Colonic mucosa (tissue), 4 donors: ENCODE measurements around the gene USP31. TPM values are rescaled to one million over a fixed set of nuclear protein-coding genes. Genes with fewer than 3 reads are reported as not detected.

Experiments used
- DNase-seq: peaks from one replicate; pipeline ENCODE4 v3.0.0-alpha.2; 2020
- H3K27ac ChIP-seq: fragments of 200-600 bp; one replicate; pipeline ENCODE4 v1.8.0; 2021
- H3K27me3 ChIP-seq: fragments of 200-600 bp; one replicate; pipeline ENCODE4 v1.8.0; 2021
- H3K36me3 ChIP-seq: fragments of 200-600 bp; one replicate; pipeline ENCODE4 v1.8.0; 2021
- H3K4me1 ChIP-seq: fragments of 200-600 bp; one replicate; pipeline ENCODE4 v1.8.0; 2021; ENCODE audit warnings: mild to moderate bottlenecking
- H3K4me3 ChIP-seq: fragments of 200-600 bp; one replicate; pipeline ENCODE4 v1.8.0; 2021
- H3K9ac ChIP-seq, 2 donors: one replicate each; pipeline ENCODE4 v1.7.0; 2013; ENCODE audit warnings: control low read depth in 2 of 2, low read depth in 2 of 2, low read length in 2 of 2
- H3K9me3 ChIP-seq: fragments of 200-600 bp; one replicate; pipeline ENCODE4 v1.8.0; 2021
- intact Hi-C: fragments of 100-400 bp; cut with DNase I; formaldehyde crosslinking; loops from one replicate; pipeline ENCODE4 v1.14.1; 2022
- total RNA-seq, 2 donors: library from RNA; stranded (reverse); fragmentation: NEBNext Ultra II Directional in 1 of 2; extraction: Animal tissue kit (Norgen Biotek cat#: 25700) in 1 of 2; gene quantifications; one replicate each; pipeline ENCODE4 v1.2.1, GENCODE V29; 2021
- TF ChIP-seq, protein P1 (sequence below): fragments of 200-600 bp; IDR thresholded peaks from one replicate; pipeline ENCODE4 v1.8.0; 2022; ENCODE audit warnings: antibody characterized with exemption, mild to moderate bottlenecking
- donor health status: healthy.
- donor health status: DM: no; HTN: no; CAD: no.
- donor health status: DM: no; HTN: no; CAD: no.

The USP31 gene
- total RNA-seq, 2 donors from 2014 or later = 5.9 to 9.8 TPM

GRCh38 chr16:23149993-23150364, 727 bp upstream of the USP31 start:
- H3K9me3 ChIP-seq = no peaks in the 10 kb centered on the region
- H3K27me3 ChIP-seq = no peaks in the 10 kb centered on the region
- TF ChIP-seq, protein P1, sequence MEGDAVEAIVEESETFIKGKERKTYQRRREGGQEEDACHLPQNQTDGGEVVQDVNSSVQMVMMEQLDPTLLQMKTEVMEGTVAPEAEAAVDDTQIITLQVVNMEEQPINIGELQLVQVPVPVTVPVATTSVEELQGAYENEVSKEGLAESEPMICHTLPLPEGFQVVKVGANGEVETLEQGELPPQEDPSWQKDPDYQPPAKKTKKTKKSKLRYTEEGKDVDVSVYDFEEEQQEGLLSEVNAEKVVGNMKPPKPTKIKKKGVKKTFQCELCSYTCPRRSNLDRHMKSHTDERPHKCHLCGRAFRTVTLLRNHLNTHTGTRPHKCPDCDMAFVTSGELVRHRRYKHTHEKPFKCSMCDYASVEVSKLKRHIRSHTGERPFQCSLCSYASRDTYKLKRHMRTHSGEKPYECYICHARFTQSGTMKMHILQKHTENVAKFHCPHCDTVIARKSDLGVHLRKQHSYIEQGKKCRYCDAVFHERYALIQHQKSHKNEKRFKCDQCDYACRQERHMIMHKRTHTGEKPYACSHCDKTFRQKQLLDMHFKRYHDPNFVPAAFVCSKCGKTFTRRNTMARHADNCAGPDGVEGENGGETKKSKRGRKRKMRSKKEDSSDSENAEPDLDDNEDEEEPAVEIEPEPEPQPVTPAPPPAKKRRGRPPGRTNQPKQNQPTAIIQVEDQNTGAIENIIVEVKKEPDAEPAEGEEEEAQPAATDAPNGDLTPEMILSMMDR = no peak
- no peak for DNase-seq
- H3K4me1 ChIP-seq = peaks cover 4% of the 10 kb centered on the region
- peak overlapping the region; percentile 55 for H3K4me3 ChIP-seq
- H3K36me3 ChIP-seq = no peaks in the 10 kb centered on the region
- H3K9ac ChIP-seq = no peak overlapping the region
- intact Hi-C loops = no loop called here
- peak overlapping the region; percentile 10 for H3K27ac ChIP-seq

DNA sequence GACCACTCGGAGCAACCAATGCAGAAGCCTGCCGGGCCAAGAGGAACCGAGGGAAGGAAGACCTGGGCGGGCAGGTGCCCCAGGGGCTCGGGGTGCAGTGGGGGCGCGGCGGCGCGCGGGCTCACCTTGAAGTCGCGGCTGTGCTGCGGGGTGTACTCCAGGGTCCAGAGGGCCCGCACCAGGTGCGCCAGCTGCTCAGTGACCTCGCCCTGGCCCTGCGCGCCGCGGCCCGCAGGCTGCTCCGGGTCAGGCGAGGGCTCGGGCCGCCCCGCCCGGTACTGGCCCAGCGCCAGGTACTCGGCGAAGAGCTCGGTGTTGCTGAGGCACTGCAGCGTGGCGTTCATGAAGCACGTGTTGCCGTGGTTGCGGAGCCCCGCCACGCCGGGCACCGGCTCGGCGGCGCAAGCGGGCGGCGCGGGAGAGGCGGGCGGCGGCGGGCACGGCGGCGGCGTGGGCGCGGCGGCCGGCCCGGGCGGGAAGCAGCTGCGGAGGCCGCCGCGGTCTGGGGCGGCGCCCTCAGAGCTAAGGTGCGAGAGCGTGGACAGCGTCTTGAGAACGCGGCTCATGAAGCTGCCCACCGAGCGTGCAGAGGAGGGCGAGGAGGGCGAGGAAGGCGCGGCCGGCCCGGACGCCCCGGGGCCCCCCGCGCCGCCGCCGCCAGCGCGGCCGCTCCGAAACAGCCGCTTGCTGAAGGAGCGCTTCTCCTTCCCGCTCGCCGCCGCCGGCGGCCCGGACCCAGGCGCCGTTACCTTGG, 562 bp downstream of the USP31 start:
- Histone ChIP-seq H3K36me3 (no peaks in the 10 kb centered on the region), H3K4me3 (peak overlapping the region; percentile 82), H3K27me3 (no peaks in the 10 kb centered on the region), H3K4me1 (peaks cover 4% of the 10 kb centered on the region), H3K27ac (peak overlapping the region; percentile 70), H3K9ac (peak overlapping the region; percentile 70 to 71), H3K9me3 (no peaks in the 10 kb centered on the region)
- TF ChIP-seq, protein P1 = no peak
- DNase-seq = peak; percentile 77
- intact Hi-C loops = no loop called here

DNA sequence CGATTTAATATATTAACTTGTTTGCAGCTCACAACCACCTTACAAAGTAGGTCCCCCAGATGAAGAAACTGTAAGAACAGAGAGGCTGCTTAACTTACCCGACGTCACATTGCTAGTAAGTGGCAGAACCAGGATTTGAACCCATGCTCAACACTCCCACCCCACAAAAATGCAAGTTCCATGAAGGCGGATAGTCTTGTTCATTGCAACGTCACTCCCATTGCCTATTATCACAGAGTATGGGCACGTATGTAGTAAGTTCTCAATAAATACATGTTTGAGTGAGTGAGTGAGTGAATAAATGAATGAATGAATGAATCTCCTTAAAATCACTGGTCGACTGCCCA, 1.1 kb downstream of the USP31 start:
- Histone ChIP-seq H3K27me3 (no peaks in the 10 kb centered on the region), H3K36me3 (no peaks in the 10 kb centered on the region), H3K4me1 (peaks cover 4% of the 10 kb centered on the region), H3K27ac (peak overlapping the region; percentile 70), H3K9ac (peak overlapping the region; percentile 70 to 71), H3K4me3 (peak overlapping the region; percentile 82), H3K9me3 (no peaks in the 10 kb centered on the region)
- TF ChIP-seq, protein P1 = no peak
- intact Hi-C loops = no loop called here
- no peak for DNase-seq

DNA sequence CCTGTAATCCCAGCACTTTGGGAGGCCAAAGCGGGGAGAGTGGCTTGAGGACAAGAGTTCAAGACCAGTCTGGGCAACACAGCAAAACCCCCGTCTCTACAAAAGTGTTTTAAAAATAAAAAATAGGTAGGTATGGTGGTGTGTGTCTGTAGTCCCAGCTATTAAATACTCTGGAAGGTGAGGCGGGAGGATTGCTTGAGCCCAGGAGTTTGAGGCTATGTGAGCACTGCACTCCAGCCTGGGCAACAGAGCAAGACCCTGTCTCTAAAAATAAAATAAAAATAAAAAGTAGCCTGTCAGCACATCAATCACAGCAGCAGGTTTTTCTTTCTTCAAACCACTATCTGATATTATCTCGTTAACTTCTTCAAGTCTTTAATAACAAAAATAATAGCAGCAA, 1.6 kb downstream of the USP31 start:
- Histone ChIP-seq H3K9me3 (no peaks in the 10 kb centered on the region), H3K4me1 (peaks cover 4% of the 10 kb centered on the region), H3K27me3 (no peaks in the 10 kb centered on the region)

DNA sequence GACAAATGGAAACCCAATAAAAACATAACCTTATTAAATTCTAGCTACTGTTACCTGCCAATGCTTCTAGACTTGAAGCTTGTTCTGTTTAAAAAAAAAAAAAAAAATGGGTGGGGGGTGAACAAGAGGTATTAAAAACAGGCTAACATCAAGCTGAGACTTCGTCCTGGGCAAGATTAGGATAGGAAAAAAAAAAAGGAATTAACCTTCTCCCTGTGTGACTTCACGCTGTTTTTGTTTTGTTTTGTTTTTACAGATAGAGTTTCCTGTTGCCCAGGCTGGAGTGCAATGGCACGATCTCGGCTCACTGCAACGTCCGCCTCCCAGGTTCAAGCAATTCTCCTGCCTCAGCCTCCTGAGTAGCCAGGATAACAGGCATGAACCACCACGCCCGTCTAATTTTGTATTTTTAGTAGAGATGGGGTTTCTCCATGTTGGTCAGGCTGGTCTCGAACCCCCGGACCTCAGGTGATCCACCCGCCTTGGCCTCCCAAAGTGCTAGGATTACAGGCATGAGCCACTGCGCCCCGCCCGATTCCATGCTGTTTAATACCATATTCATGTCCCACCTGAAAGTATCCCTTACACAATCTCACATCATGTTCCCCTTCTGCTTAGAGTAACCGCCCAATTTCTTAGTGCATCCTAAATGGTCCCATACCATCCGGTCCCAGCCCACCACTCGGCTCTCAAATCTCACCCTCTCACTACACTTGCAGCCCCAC, 2.2 kb downstream of the USP31 start:
- Histone ChIP-seq H3K4me1 (peaks cover 9% of the 10 kb centered on the region), H3K36me3 (no peaks in the 10 kb centered on the region), H3K27me3 (no peaks in the 10 kb centered on the region), H3K9me3 (no peaks in the 10 kb centered on the region), H3K9ac (no peak overlapping the region), H3K27ac (no peak overlapping the region), H3K4me3 (no peak overlapping the region)
- TF ChIP-seq, protein P1 = no peak
- intact Hi-C loops = no loop called here
- no peak for DNase-seq

More for the DNA sequence above, 1.6 kb downstream of the USP31 start:
- intact Hi-C loops = no loop called here
- no peak for DNase-seq
- Histone ChIP-seq H3K9ac (no peak overlapping the region), H3K27ac (no peak overlapping the region), H3K36me3 (no peaks in the 10 kb centered on the region), H3K4me3 (no peak overlapping the region)
- TF ChIP-seq, protein P1 = no peak
